Adrenal gland (tissue), 12 donors: ENCODE results near the gene ADAMTS4. TPM values are rescaled to one million over a fixed set of nuclear protein-coding genes. Genes with fewer than 3 reads are reported as not detected.

Source experiments
- DNase-seq, 7 donors: peaks; one replicate each; pipeline ENCODE4 v3.0.0-alpha.2; 2019 to 2020
- H3K27ac ChIP-seq, 5 donors: fragments of 200-600 bp; sonication (generic) in 4 of 5; 1 replicate in 3 of 5; 2 replicates in 2 of 5; pipeline versions ENCODE4 v1.5.1 to v1.8.0; 2016 to 2020; ENCODE audit warnings: mild to moderate bottlenecking in 1 of 5
- H3K27me3 ChIP-seq: fragments of 200-600 bp; 2 replicates; pipeline ENCODE4 v1.8.0; 2021
- H3K36me3 ChIP-seq, 2 donors: fragments of 200-600 bp; replicated peaks in 1 of 2; 1 replicate in 1 of 2; 2 replicates in 1 of 2; pipeline versions ENCODE4 v1.5.1 to v1.8.0; 2018 to 2022
- H3K4me1 ChIP-seq, 2 donors: fragments of 200-600 bp; replicated peaks in 1 of 2; 1 replicate in 1 of 2; 2 replicates in 1 of 2; pipeline versions ENCODE4 v1.5.1 to v1.8.0; 2018 to 2021
- H3K4me3 ChIP-seq, 4 donors: fragments of 200-600 bp; sonication (generic) in 3 of 4; one replicate each; pipeline ENCODE4 v1.5.1; 2016 to 2018
- H3K9me3 ChIP-seq, 3 donors: fragments of 200-600 bp; sonication (generic) in 1 of 3; replicated peaks in 1 of 3; 1 replicate in 2 of 3; 2 replicates in 1 of 3; pipeline versions ENCODE4 v1.5.1 to v1.8.0; 2016 to 2021
- CTCF ChIP-seq, 6 experiments: fragments of 450-650 bp in 4 of 6; fragments of 200-600 bp in 2 of 6; sonication (generic) in 1 of 6; IDR thresholded peaks; 1 replicate in 5 of 6; 2 replicates in 1 of 6; pipeline versions ENCODE4 v1.5.1 to v1.8.0; 2016 to 2021; ENCODE audit warnings: antibody characterized with exemption in 6 of 6, mild to moderate bottlenecking in 2 of 6, moderate library complexity in 1 of 6
- POLR2A ChIP-seq, 2 donors: fragments of 450-650 bp; IDR thresholded peaks; one replicate each; pipeline ENCODE4 v1.6.1; 2017; ENCODE audit warnings: antibody characterized with exemption in 2 of 2, mild to moderate bottlenecking in 2 of 2, moderate library complexity in 1 of 2
- WGBS, 4 donors: extraction: QIAGEN DNeasy Blood & Tissue Kit in 2 of 4; methylation state at CpG; one replicate each; pipeline versions ENCODE4 v1.1.5 to v1.1.7; 2013 to 2017; 5-methylcytosine and 5-hydroxymethylcytosine counted together
- intact Hi-C, 2 donors: fragments of 100-400 bp; cut with DNase I; formaldehyde crosslinking; loops; one replicate each; pipeline versions ENCODE4 v1.14.1 to v1.15.0; 2022 to 2023
- polyA plus RNA-seq, 3 donors: library from polyadenylated mRNA; stranded (reverse); fragments of 200-250 nt in 2 of 3; fragments of 350-450 nt in 1 of 3; fragmentation: Illumina TruSeq in 1 of 3; extraction: RNeasy Lipid Tissue Mini Kit (QIAGEN cat#74804) in 1 of 3; gene quantifications; one replicate each; pipeline ENCODE4 v1.2.3, GENCODE V29; 2013 to 2014
- total RNA-seq, 9 donors: library from RNA; depleted of rRNA in 4 of 9; stranded (reverse); fragments of >200 nt in 4 of 9; fragments of 120-200 nt in 1 of 9; fragmentation: NEBNext Ultra II Directional in 1 of 9; extraction: Animal tissue kit (Norgen Biotek cat#: 25700) in 1 of 9; gene quantifications; one replicate each; pipeline versions ENCODE4 v1.1.0 to v1.2.4, GENCODE V29; 2013 to 2023
- donor health status: healthy with polysubstance abuse.
- donor health status: Bipolar disorder and iron deficiency.
- donor health status: DM: yes; HTN: yes; CAD: no.
- donor health status: DM: no; HTN: no; CAD: no.
- donor health status: DM: no; HTN: no; CAD: no.
- donor health status: DM: yes; HTN: yes; CAD: no.

The ADAMTS4 gene
- total and polyA plus RNA-seq, 12 donors, result 0.67 to 29.2 (median 10.2) TPM

DNA sequence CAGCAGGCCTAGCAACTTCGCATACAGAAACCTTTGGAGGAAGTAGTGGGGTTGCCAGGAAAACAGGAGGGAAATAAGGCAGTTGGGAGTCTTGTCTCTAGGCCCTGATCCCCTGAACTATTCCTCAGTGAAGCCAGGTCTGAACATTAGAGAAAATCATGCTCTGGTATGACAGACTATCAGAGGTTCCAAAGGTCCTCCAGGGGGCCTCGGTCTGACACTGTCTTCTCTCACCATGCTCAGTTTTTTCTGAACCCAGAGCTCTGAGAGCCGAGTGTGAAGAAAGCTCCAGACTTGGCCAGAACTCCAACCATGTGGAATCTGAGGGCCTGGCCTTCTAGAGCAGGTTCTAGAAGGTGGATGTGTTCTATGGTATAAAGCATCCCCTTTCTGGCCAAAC is 31.0 kb upstream of the ADAMTS4 start:
- Histone ChIP-seq H3K36me3 (peaks cover 0 to 23% of the 10 kb centered on the region in 2 donors), H3K9me3 (no peaks in the 10 kb centered on the region), H3K27me3 (no peaks in the 10 kb centered on the region), H3K4me3 (no peak overlapping the region), H3K27ac (no peak overlapping the region), H3K4me1 (peaks cover 5 to 23% of the 10 kb centered on the region in 2 donors)
- TF ChIP-seq CTCF (IDR thresholded peaks at IDR 0.05), result no peak
- no peak for TF ChIP-seq POLR2A (IDR thresholded peaks at IDR 0.05)
- WGBS, 4 donors, result 67 to 86% (median 72%) methylated on average over 2 to 3 of the region's 3 CpGs
- intact Hi-C loops, result loop anchor here (5.0 to 10.0 kb wide), 5 partner anchors 57 to 152 kb away; partner anchors contain the start of gene CFAP126 (in 1 of the 2)
- no peak for DNase-seq

DNA sequence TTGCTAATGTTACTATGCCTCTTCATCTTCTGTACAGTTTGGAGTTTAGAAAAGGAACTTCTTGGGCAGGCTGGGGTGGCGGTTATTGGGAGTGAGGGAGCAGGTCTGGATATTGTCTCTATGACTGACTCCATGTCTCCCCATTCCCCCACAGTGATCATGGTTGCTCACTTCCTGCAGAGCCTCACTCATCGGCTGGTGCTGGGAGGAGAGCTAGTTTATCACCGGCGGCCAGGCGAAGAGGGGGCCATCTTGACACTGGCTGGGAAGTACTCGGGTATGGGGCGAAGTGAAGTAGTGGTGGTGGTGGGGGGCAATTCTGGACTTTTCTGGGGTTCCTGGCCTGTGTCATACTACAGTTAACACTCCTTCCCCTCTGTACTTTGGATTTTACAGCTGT is 29.2 kb upstream of the ADAMTS4 start:
- Histone ChIP-seq H3K27me3 (no peaks in the 10 kb centered on the region), H3K4me3 (peak overlapping the region in 1 of 4 donors; percentile 29), H3K27ac (peak overlapping the region in 2 of 5 donors; percentile 48 to 67), H3K9me3 (no peaks in the 10 kb centered on the region), H3K4me1 (peaks cover 5 to 23% of the 10 kb centered on the region in 2 donors), H3K36me3 (peaks cover 0 to 23% of the 10 kb centered on the region in 2 donors)
- no peak for DNase-seq
- TF ChIP-seq POLR2A (IDR thresholded peaks at IDR 0.05) (no peak), CTCF (IDR thresholded peaks at IDR 0.05) (no peak)
- WGBS, 4 donors, result 71 to 87% (median 77%) methylated on average over 7 of the region's 7 CpGs
- intact Hi-C loops, result loop anchor here (5.0 to 10.0 kb wide), 5 partner anchors 59 to 154 kb away; partner anchors contain the start of gene CFAP126 (in 1 of the 2)

DNA sequence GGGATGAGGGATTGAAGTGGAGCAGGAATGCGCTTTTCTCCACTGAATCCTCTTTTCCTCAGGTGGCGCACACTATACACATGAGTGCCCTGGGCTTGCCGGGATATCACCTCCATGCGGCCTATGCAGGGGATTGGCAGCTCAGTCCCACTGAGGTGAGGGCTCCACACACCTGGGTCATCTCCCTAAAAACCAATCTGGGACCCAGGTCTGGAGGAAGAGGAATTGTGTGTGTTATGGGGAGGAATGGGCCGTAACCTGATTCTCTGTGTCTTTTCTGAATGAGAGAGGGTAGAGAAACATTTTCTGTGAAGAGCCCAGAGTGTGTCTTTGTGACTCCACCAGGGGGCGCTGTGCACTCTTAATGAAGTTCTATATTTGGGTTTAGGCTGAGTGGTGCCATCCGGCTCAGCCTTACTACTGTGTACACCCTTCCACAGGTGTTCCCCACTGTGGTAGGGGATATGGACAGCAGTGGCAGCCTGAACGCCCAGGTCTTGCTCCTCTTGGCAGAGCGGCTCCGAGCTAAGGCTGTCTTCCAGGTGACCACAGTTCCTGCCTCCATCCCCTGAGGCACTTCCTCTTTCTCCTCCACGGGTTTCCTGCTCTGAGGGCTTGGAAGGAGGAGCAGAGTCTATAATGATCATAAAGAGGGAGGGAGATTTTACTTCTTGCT is 28.5 kb upstream of the ADAMTS4 start:
- Histone ChIP-seq H3K4me3 (peak overlapping the region in 1 of 4 donors; percentile 29), H3K27me3 (no peaks in the 10 kb centered on the region), H3K9me3 (no peaks in the 10 kb centered on the region), H3K27ac (peak overlapping the region in 2 of 5 donors; percentile 48 to 67), H3K36me3 (peaks cover 0 to 23% of the 10 kb centered on the region in 2 donors), H3K4me1 (peaks cover 5 to 23% of the 10 kb centered on the region in 2 donors)
- DNase-seq, result peak; percentile 79 to 94 (median 85)
- 37 to 48% (median 42%) methylated on average over 10 to 11 of the region's 11 CpGs for WGBS, 4 donors
- intact Hi-C loops, result loop anchor here (5.0 to 10.0 kb wide), 5 partner anchors 60 to 155 kb away; partner anchors contain the start of gene CFAP126 (in 1 of the 2)
- no peak for TF ChIP-seq POLR2A (IDR thresholded peaks at IDR 0.05)
- peak; percentile 89 to 98 (median 94) for TF ChIP-seq CTCF (IDR thresholded peaks at IDR 0.05)

DNA sequence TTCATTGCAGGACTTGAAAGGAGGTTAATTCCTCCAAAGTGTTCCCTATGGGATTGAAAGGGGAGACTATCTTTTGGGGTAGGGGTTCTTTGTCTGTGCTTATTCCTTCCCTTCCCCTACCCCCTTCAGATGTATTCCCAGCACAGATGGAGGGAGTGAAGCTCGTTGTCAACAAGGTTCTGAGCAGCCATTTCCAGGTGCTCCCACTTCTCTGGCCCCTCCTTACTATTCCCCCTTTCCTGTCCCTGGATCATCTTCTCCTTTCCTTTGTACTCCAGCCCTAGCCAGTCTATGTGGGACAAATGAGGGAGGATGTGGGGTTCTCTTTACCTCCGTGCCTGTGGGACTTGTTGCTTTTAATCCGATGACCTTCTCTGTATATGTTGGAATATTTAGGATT is 27.9 kb upstream of the ADAMTS4 start:
- DNase-seq, result no peak
- Histone ChIP-seq H3K36me3 (peaks cover 0 to 23% of the 10 kb centered on the region in 2 donors), H3K27me3 (no peaks in the 10 kb centered on the region), H3K4me1 (peaks cover 5 to 23% of the 10 kb centered on the region in 2 donors), H3K27ac (no peak overlapping the region), H3K9me3 (no peaks in the 10 kb centered on the region), H3K4me3 (peak overlapping the region in 1 of 4 donors; percentile 57)
- WGBS, 4 donors, result 68 to 79% (median 73%) methylated on average over 3 of the region's 3 CpGs
- intact Hi-C loops, result loop anchor here (5.0 to 10.0 kb wide), 5 partner anchors 61 to 156 kb away; partner anchors contain the start of gene CFAP126 (in 1 of the 2)
- no peak for TF ChIP-seq CTCF (IDR thresholded peaks at IDR 0.05)
- TF ChIP-seq POLR2A (IDR thresholded peaks at IDR 0.05), result no peak
